IMR-90 (cell line): Measurements from ENCODE around the gene CDK17. TPM values are rescaled to one million over a fixed set of nuclear protein-coding genes. Genes with fewer than 3 reads are reported as not detected.

Experiments used
- ATAC-seq: fragments of 200-7000 bp; cut with Tn5 transposase; 2 replicates; pipeline ENCODE4 v1.9.1; 2020; ENCODE audit warnings: low read depth, mild to moderate bottlenecking, moderate library complexity
- BruUV-seq: library from RNA; stranded (reverse); fragments of 400-500 nt; replicated peaks from 2 replicates; lab custom pipeline; 2021; lab: Mats Ljungman, UMichigan
- CTCF ChIA-PET: fragments of 300-600 bp; formaldehyde crosslinking; extraction: SDS; loops from one replicate; lab custom pipeline; 2021; ENCODE audit warnings: antibody characterized with exemption; lab: Yijun Ruan, JAX
- POLR2A ChIA-PET: fragments of 300-600 bp; sonication (Branson Sonifier 250); formaldehyde crosslinking; loops from one replicate; lab custom pipeline; 2022; ENCODE audit warnings: antibody characterized with exemption; ENCODE audit not compliant: unreplicated experiment; lab: Charles Lee
- DNase-seq: peaks from one replicate; pipeline ENCODE4 v3.0.0; 2013
- H2AFZ ChIP-seq: replicated peaks from 2 replicates; pipeline ENCODE3; 2013; ENCODE audit warnings: low read length, mild to moderate bottlenecking; ENCODE audit not compliant: poor library complexity
- H2AK5ac ChIP-seq: 2 replicates; pipeline ENCODE4 v1.6.1; 2013; ENCODE audit warnings: low read depth, low read length, inconsistent platforms
- H2AK9ac ChIP-seq: replicated peaks from 2 replicates; pipeline ENCODE3; 2013; ENCODE audit warnings: mild to moderate bottlenecking, low read depth, low read length, moderate library complexity; ENCODE audit not compliant: poor library complexity
- H2BK120ac ChIP-seq: 2 replicates; pipeline ENCODE4 v1.6.1; 2013; ENCODE audit warnings: low read depth, low read length, inconsistent platforms
- H2BK15ac ChIP-seq: 3 replicates; pipeline ENCODE4 v1.6.1; 2013; ENCODE audit warnings: low read depth, low read length, inconsistent platforms
- H2BK20ac ChIP-seq: 2 replicates; pipeline ENCODE4 v1.6.1; 2013; ENCODE audit warnings: low read depth, mild to moderate bottlenecking, inconsistent platforms, low read length, moderate library complexity
- H2BK5ac ChIP-seq: 2 replicates; pipeline ENCODE4 v1.6.1; 2013; ENCODE audit warnings: mild to moderate bottlenecking, low read depth, low read length, inconsistent platforms; ENCODE audit not compliant: poor library complexity, severe bottlenecking
- H3K14ac ChIP-seq: replicated peaks from 2 replicates; pipeline ENCODE4 v1.6.1; 2013; ENCODE audit warnings: low read depth, low read length, inconsistent platforms
- H3K18ac ChIP-seq: 2 replicates; pipeline ENCODE4 v1.6.1; 2013; ENCODE audit warnings: low read depth, low read length, control low read depth
- H3K23ac ChIP-seq: 2 replicates; pipeline ENCODE4 v1.6.1; 2013; ENCODE audit warnings: low read depth, low read length, inconsistent platforms
- H3K27ac ChIP-seq: 2 replicates; pipeline ENCODE4 v1.5.1; 2013; ENCODE audit warnings: mild to moderate bottlenecking, control low read depth, low read length; ENCODE audit not compliant: insufficient read depth
- H3K27me3 ChIP-seq: 2 replicates; pipeline ENCODE4 v1.6.1; 2013; ENCODE audit warnings: low read length; ENCODE audit not compliant: control insufficient read depth, insufficient read depth
- H3K36me3 ChIP-seq: 2 replicates; pipeline ENCODE4 v1.6.1; 2013; ENCODE audit warnings: low read length, mixed read lengths; ENCODE audit not compliant: control insufficient read depth, insufficient read depth
- H3K4ac ChIP-seq: 2 replicates; pipeline ENCODE4 v1.6.1; 2013; ENCODE audit warnings: low read depth, low read length, inconsistent platforms
- H3K4me1 ChIP-seq: 2 replicates; pipeline ENCODE4 v1.6.1; 2013; ENCODE audit warnings: low read length, mixed read lengths; ENCODE audit not compliant: control insufficient read depth, insufficient read depth
- H3K4me2 ChIP-seq: 2 replicates; pipeline ENCODE4 v1.6.1; 2013; ENCODE audit warnings: low read depth, mild to moderate bottlenecking, control low read depth, low read length, moderate library complexity
- H3K4me3 ChIP-seq: 2 replicates; pipeline ENCODE4 v1.5.1; 2013; ENCODE audit warnings: low read depth, mild to moderate bottlenecking, control low read depth, low read length, moderate library complexity; ENCODE audit not compliant: insufficient read depth
- H3K56ac ChIP-seq: 2 replicates; pipeline ENCODE4 v1.6.1; 2013; ENCODE audit warnings: low read length, inconsistent platforms; ENCODE audit not compliant: insufficient read depth; ENCODE audit errors: extremely low read depth
- H3K79me1 ChIP-seq, 2 experiments: 2 replicates each; pipeline ENCODE4 v1.6.1; 2013; ENCODE audit warnings: low read length in 2 of 2, inconsistent platforms in 1 of 2, low read depth in 1 of 2
- H3K9ac ChIP-seq: 2 replicates; pipeline ENCODE4 v1.6.1; 2013; ENCODE audit warnings: low read depth, low read length, control low read depth
- H3K9me1 ChIP-seq: 2 replicates; pipeline ENCODE4 v1.6.1; 2013; ENCODE audit warnings: low read length, inconsistent platforms; ENCODE audit not compliant: insufficient read depth
- H3K9me3 ChIP-seq: 2 replicates; pipeline ENCODE4 v1.6.1; 2013; ENCODE audit warnings: low read length; ENCODE audit not compliant: control insufficient read depth, insufficient read depth
- H4K20me1 ChIP-seq: 2 replicates; pipeline ENCODE4 v1.6.1; 2013; ENCODE audit warnings: low read length, inconsistent platforms; ENCODE audit not compliant: insufficient read depth
- H4K5ac ChIP-seq: 2 replicates; pipeline ENCODE4 v1.6.1; 2013; ENCODE audit warnings: mild to moderate bottlenecking, low read depth, low read length, control low read depth
- H4K8ac ChIP-seq, 2 experiments: 2 replicates each; pipeline ENCODE4 v1.6.1; 2013; ENCODE audit warnings: low read depth in 2 of 2, low read length in 2 of 2, control low read depth in 1 of 2, inconsistent platforms in 1 of 2
- H4K91ac ChIP-seq: 2 replicates; pipeline ENCODE4 v1.6.1; 2013; ENCODE audit warnings: low read depth, low read length, inconsistent platforms; ENCODE audit not compliant: insufficient read depth
- BHLHE40 ChIP-seq: fragments of 150-350 bp; IDR thresholded peaks from 2 replicates; pipeline ENCODE4 v1.6.1; 2016; ENCODE audit warnings: mild to moderate bottlenecking, low read depth, low read length
- CEBPB ChIP-seq: IDR thresholded peaks from 2 replicates; pipeline ENCODE4 v1.6.1; 2012; ENCODE audit warnings: low read depth, low read length, improper control_type of control experiment
- CHD1 ChIP-seq: IDR thresholded peaks from 2 replicates; pipeline ENCODE4 v1.6.1; 2012; ENCODE audit warnings: low read depth, low read length, improper control_type of control experiment
- MAFK ChIP-seq: IDR thresholded peaks from 2 replicates; pipeline ENCODE4 v1.6.1; 2012; ENCODE audit warnings: low read depth, low read length, improper control_type of control experiment
- NFE2L2 ChIP-seq: fragments of 150-350 bp; IDR thresholded peaks from 2 replicates; pipeline ENCODE4 v1.6.1; 2016; ENCODE audit warnings: low read depth, mild to moderate bottlenecking, low read length
- POLR2A ChIP-seq: IDR thresholded peaks from 2 replicates; pipeline ENCODE4 v1.6.1; 2012; ENCODE audit warnings: mild to moderate bottlenecking, low read depth, low read length
- RCOR1 ChIP-seq: IDR thresholded peaks from 2 replicates; pipeline ENCODE4 v1.6.1; 2012; ENCODE audit warnings: mild to moderate bottlenecking, low read length, improper control_type of control experiment; ENCODE audit not compliant: insufficient replicate concordance
- RFX5 ChIP-seq: IDR thresholded peaks from 2 replicates; pipeline ENCODE4 v1.8.0; 2012; ENCODE audit warnings: low read depth, mild to moderate bottlenecking, low read length, moderate library complexity
- USF2 ChIP-seq: fragments of 150-350 bp; IDR thresholded peaks from 2 replicates; pipeline ENCODE4 v1.6.1; 2017; ENCODE audit warnings: mild to moderate bottlenecking, antibody characterized with exemption, low read length, low read depth
- WGBS, 2 experiments: methylation state at CpG; one replicate each; pipeline versions ENCODE4 v1.1.5 to v1.1.7; 2013; ENCODE audit warnings: missing lambda C conversion rate in 2 of 2; ENCODE audit not compliant: insufficient read length in 1 of 2; ENCODE audit errors: extremely low coverage in 2 of 2; 5-methylcytosine and 5-hydroxymethylcytosine counted together
- dilution Hi-C: fragments of 300-500 bp; cut with HindIII; formaldehyde crosslinking; loops from one replicate; pipeline ENCODE4 v1.14.3; 2018; ENCODE audit warnings: low sequenced_read_pairs; ENCODE audit not compliant: unreplicated experiment
- in situ Hi-C: fragments of 300-500 bp; cut with MboI; formaldehyde crosslinking; loops from 3 replicates; pipeline ENCODE4 v1.14.3; 2019; ENCODE audit warnings: low sequenced_read_pairs, inconsistent platforms, mixed read lengths
- intact Hi-C: fragments of 100-400 bp; cut with micrococcal nuclease; formaldehyde crosslinking; loops from 2 replicates; pipeline ENCODE4 v1.10.0; 2022
- polyA plus RNA-seq, 3 experiments: library from polyadenylated mRNA; depleted of rRNA; stranded (reverse); fragments of >200 nt; gene quantifications; 2 replicates each; pipeline ENCODE4 v1.2.3, GENCODE V29; 2012; ENCODE audit warnings: low replicate concordance in 1 of 3
- total RNA-seq: library from RNA; depleted of rRNA; stranded (reverse); fragments of >200 nt; gene quantifications from 2 replicates; pipeline ENCODE4 v1.2.3, GENCODE V29; 2012
- TF ChIP-seq, protein P1 (sequence below): fragments of 150-350 bp; IDR thresholded peaks from 2 replicates; pipeline ENCODE4 v1.6.1; 2016; ENCODE audit warnings: low read depth, mild to moderate bottlenecking, low read length, moderate library complexity, borderline replicate concordance

Gene CDK17
- total and polyA plus RNA-seq, 2 of the 4 experiments (the other 2 are of a cell fraction), result 14.5 to 50.2 TPM

DNA sequence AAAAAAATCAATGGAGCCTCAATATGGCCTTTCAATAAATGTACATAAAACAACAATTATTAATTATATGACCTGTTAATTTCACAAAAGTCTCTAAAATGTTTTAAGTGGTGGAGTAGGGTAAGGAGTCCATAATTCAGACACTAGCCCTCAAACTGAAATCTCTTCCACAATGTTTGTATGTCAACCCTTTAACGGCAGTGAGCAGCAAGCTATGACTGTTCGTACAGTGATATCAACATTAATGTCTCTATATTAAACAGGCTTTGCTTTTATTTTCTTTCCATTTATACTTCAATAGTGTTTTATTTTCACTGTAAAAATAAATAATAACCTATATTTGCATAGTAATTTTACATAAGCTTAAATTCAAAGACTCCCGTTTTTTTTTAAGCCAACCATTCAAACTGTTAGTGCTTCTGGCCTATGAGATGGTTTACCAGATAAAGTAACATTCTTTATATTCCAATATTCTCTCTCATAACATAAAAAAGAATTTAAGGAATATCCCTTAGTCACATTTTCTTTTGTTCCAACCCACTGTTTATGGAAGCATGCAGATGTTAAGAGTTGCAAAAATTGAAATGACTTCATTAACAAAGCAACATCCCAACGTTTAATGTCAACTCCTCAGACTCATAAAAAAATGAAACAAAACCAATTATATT is 2.3 kb downstream of the CDK17 start:
- no peak overlapping the region for H4K91ac ChIP-seq
- dilution Hi-C loops (no loop called here), intact Hi-C loops (loop anchor here (5.0 to 10.0 kb wide), 2 partner anchors 91 to 123 kb away; no protein-coding TSS in a partner anchor), in situ Hi-C loops (no loop called here)
- peak overlapping the region; percentile 99 for H3K4me2 ChIP-seq
- H2BK5ac ChIP-seq, result peak overlapping the region; percentile 91
- H3K4me3 ChIP-seq, result peak overlapping the region; percentile 82
- no CpG with 5 or more reads among the region's 4 CpGs for whole genome bisulfite sequencing, 2 experiments
- no peak overlapping the region for H2BK20ac ChIP-seq
- H3K23ac ChIP-seq, result peak overlapping the region; percentile 70; the same call in 1 of the 2 replicates
- peaks cover 9% of the 10 kb centered on the region; the same call in 1 of the 2 replicates for H3K9me1 ChIP-seq
- no peak overlapping the region for H2AK5ac ChIP-seq
- no peak for ATAC-seq
- ChIA-PET POLR2A (no interaction called here), CTCF (interaction anchor here (0.7 kb wide), 1 partner anchor 75 kb away, joined by 4 read pairs; no protein-coding TSS in a partner anchor)
- H3K4ac ChIP-seq, result no peak overlapping the region
- no peak overlapping the region; a peak in 1 of 4 replicates for H4K8ac ChIP-seq
- H3K27ac ChIP-seq, result peak overlapping the region; percentile 32; the same call in 1 of the 2 replicates
- no peak overlapping the region for H2AK9ac ChIP-seq
- peaks cover 53% of the 10 kb centered on the region for H4K20me1 ChIP-seq
- H2BK120ac ChIP-seq, result no peak overlapping the region
- no peaks in the 10 kb centered on the region for H3K36me3 ChIP-seq
- no peak overlapping the region for H2AFZ ChIP-seq
- H4K5ac ChIP-seq, result no peak overlapping the region
- BruUV-seq, result no TSS peak
- H3K9me3 ChIP-seq, result no peaks in the 10 kb centered on the region
- TF ChIP-seq CHD1, result no peak; the same call in 1 of the 2 replicates
- TF ChIP-seq, protein P1, sequence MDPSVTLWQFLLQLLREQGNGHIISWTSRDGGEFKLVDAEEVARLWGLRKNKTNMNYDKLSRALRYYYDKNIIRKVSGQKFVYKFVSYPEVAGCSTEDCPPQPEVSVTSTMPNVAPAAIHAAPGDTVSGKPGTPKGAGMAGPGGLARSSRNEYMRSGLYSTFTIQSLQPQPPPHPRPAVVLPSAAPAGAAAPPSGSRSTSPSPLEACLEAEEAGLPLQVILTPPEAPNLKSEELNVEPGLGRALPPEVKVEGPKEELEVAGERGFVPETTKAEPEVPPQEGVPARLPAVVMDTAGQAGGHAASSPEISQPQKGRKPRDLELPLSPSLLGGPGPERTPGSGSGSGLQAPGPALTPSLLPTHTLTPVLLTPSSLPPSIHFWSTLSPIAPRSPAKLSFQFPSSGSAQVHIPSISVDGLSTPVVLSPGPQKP, result no peak
- no peak for TF ChIP-seq RCOR1
- no peak for TF ChIP-seq RFX5
- peak; percentile 21; the same call in 1 of the 2 replicates for TF ChIP-seq MAFK
- no peak for TF ChIP-seq BHLHE40
- no peak for TF ChIP-seq USF2
- 0 out of 2 replicates have a peak, but pooled peaks have one; percentile 5 for TF ChIP-seq NFE2L2
- TF ChIP-seq CEBPB, result no peak
- TF ChIP-seq POLR2A, result peak; percentile 42
- H3K14ac ChIP-seq, result 0 out of 2 replicates have a peak overlapping the region, but pooled peaks have one; percentile 43
- no peaks in the 10 kb centered on the region for H3K27me3 ChIP-seq
- DNase-seq, result peak; percentile 57
- no peak overlapping the region for H2BK15ac ChIP-seq
- peak overlapping the region; percentile 66; the same call in 1 of the 2 replicates for H3K18ac ChIP-seq
- peak overlapping the region; percentile 95; the same call in 1 of the 2 replicates for H3K9ac ChIP-seq
- H3K79me1 ChIP-seq, result peaks cover 0 to 28% of the 10 kb centered on the region in 2 experiments; a peak in 2 of 4 replicates
- peaks cover 2% of the 10 kb centered on the region; the same call in 1 of the 2 replicates for H3K4me1 ChIP-seq
- H3K56ac ChIP-seq, result peak overlapping the region; percentile 85
